ENCODE measurements around the gene MPRIP.

Gene MPRIP

GRCh38 chr17:17206913-17207335 is 164.7 kb downstream of the MPRIP start:
- TF ChIP-seq CTCF (IDR thresholded peaks at IDR 0.05; ENCODE audit: control extremely low read depth, extremely low read depth, low read depth, missing control alignments), result no peak
- no peak for DNase-seq (ENCODE audit: extremely low spot score)
- CTCF ChIA-PET, result interaction anchor here (1.1 to 1.5 kb wide), 4 partner anchors 14 to 290 kb away, joined by 3 to 5 read pairs (median 3); no protein-coding TSS in a partner anchor
- POLR2A ChIA-PET, result no interaction called here

GRCh38 chr17:17207998-17208397 is 165.7 kb downstream of the MPRIP start:
- ChIA-PET POLR2A (no interaction called here), CTCF (interaction anchor here (1.1 to 1.5 kb wide), 2 partner anchors 13 to 25 kb away, joined by 3 to 5 read pairs; no protein-coding TSS in a partner anchor)
- no peak for DNase-seq (ENCODE audit: extremely low spot score)
- no peak for TF ChIP-seq CTCF (IDR thresholded peaks at IDR 0.05; ENCODE audit: control extremely low read depth, extremely low read depth, low read depth, missing control alignments)

GRCh38 chr17:17213775-17214174 is 171.5 kb downstream of the MPRIP start:
- no peak for DNase-seq (ENCODE audit: extremely low spot score)
- ChIA-PET POLR2A (interaction anchor here (0.6 kb wide), 1 partner anchor 85 kb away, joined by 3 read pairs; no protein-coding TSS in a partner anchor), CTCF (no interaction called here)
- TF ChIP-seq CTCF (IDR thresholded peaks at IDR 0.05; ENCODE audit: control extremely low read depth, extremely low read depth, low read depth, missing control alignments), result no peak

GRCh38 chr17:17214646-17215436 is 172.6 kb downstream of the MPRIP start:
- ChIA-PET POLR2A (no interaction called here), CTCF (no interaction called here)
- no peak for TF ChIP-seq CTCF (IDR thresholded peaks at IDR 0.05; ENCODE audit: control extremely low read depth, extremely low read depth, low read depth, missing control alignments)
- no peak for DNase-seq (ENCODE audit: extremely low spot score)

GRCh38 chr17:17215575-17215974 is 173.3 kb downstream of the MPRIP start:
- CTCF ChIA-PET, result no interaction called here
- no peak for DNase-seq (ENCODE audit: extremely low spot score)
- TF ChIP-seq CTCF (IDR thresholded peaks at IDR 0.05; ENCODE audit: control extremely low read depth, extremely low read depth, low read depth, missing control alignments), result no peak
- POLR2A ChIA-PET, result no interaction called here

- CTCF ChIA-PET, result no interaction called here
- no peak for DNase-seq (ENCODE audit: extremely low spot score)
- POLR2A ChIA-PET, result no interaction called here
Observed at GRCh38 chr17:17216236-17216635, 174.0 kb downstream of the MPRIP start.

More at GRCh38 chr17:17216236-17216635, 174.0 kb downstream of the MPRIP start:
- TF ChIP-seq CTCF (IDR thresholded peaks at IDR 0.05; ENCODE audit: control extremely low read depth, extremely low read depth, low read depth, missing control alignments), result no peak
